ENCODE measurements around the gene ANKRD50. TPM values are rescaled to one million over a fixed set of nuclear protein-coding genes. Genes with fewer than 3 reads are reported as not detected.
A peak's percentile ranks its signal among the peaks of the same experiment; 100 is the strongest.

The ANKRD50 gene
- total and polyA plus RNA-seq, 2 of the 13 experiments (the other 11 are each of a cell fraction or from before 2014, with no cell fraction given): 2.4 to 4.4 TPM

DNA sequence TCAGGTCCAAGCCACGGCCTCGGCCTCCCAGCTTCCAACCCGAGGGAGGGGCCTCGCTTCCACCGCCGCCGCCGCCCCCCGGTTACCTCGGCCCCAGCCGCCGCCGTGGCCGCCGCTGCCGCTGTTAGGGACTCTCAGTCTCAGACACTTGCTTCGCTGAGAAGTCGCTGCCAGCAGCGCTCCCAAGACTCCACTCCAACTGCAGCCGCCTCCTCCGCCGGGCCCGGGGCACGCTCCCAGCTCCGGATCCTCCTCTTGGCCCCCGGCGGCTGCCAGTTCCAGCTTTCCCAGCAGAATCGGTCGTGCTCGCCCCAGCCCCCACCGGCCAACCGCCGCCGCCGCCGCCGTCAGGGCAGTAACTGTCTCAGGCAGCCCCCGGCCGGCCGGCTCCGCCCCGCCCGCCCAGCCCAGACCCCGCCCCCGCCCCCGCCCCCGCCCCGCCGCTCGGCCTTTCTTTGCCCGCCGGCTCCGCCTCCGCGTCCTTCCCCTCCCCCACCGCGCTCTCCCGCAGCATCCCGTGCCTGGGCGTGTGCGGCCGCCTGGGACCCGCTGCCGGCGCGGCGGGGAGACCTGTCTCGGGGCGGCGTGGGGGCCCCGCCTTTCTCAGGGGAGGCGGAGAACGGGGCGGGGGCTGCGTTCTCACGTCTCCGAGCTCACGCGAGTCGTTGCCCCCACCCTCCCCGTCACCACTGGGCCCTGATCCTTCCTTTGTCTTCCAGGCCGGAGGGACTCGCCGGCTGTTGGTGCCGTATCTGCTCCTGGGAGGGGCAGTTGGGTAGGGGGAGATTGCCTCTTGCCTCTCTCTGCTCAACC lies at the start of gene ANKRD50 (continued):
- TF ChIP-seq, protein P1, sequence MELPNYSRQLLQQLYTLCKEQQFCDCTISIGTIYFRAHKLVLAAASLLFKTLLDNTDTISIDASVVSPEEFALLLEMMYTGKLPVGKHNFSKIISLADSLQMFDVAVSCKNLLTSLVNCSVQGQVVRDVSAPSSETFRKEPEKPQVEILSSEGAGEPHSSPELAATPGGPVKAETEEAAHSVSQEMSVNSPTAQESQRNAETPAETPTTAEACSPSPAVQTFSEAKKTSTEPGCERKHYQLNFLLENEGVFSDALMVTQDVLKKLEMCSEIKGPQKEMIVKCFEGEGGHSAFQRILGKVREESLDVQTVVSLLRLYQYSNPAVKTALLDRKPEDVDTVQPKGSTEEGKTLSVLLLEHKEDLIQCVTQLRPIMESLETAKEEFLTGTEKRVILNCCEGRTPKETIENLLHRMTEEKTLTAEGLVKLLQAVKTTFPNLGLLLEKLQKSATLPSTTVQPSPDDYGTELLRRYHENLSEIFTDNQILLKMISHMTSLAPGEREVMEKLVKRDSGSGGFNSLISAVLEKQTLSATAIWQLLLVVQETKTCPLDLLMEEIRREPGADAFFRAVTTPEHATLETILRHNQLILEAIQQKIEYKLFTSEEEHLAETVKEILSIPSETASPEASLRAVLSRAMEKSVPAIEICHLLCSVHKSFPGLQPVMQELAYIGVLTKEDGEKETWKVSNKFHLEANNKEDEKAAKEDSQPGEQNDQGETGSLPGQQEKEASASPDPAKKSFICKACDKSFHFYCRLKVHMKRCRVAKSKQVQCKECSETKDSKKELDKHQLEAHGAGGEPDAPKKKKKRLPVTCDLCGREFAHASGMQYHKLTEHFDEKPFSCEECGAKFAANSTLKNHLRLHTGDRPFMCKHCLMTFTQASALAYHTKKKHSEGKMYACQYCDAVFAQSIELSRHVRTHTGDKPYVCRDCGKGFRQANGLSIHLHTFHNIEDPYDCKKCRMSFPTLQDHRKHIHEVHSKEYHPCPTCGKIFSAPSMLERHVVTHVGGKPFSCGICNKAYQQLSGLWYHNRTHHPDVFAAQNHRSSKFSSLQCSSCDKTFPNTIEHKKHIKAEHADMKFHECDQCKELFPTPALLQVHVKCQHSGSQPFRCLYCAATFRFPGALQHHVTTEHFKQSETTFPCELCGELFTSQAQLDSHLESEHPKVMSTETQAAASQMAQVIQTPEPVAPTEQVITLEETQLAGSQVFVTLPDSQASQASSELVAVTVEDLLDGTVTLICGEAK (IDR thresholded peaks at IDR 0.05): no peak
- TF ChIP-seq, protein P1 (CRISPR knock-in tag; IDR thresholded peaks at IDR 0.05): no peak
- TF ChIP-seq ZNF205 (CRISPR knock-in tag; IDR thresholded peaks at IDR 0.05) (no peak), ZSCAN20 (CRISPR knock-in tag; IDR thresholded peaks at IDR 0.05; ENCODE audit: borderline replicate concordance) (no peak), SIN3B (IDR thresholded peaks at IDR 0.05; ENCODE audit: low read length) (no peak), RBAK (CRISPR knock-in tag; IDR thresholded peaks at IDR 0.05) (no peak), KAT8 (CRISPR knock-in tag; IDR thresholded peaks at IDR 0.05) (peak; percentile 29; the same call in 1 of the 2 replicates), TBX2 (CRISPR knock-in tag; IDR thresholded peaks at IDR 0.05; ENCODE audit: borderline replicate concordance) (peak; percentile 7; the same call in 1 of the 2 replicates), PRDM10 (CRISPR knock-in tag; IDR thresholded peaks at IDR 0.05; ENCODE audit: low read depth) (no peak), XBP1 (CRISPR knock-in tag; IDR thresholded peaks at IDR 0.05) (no peak), SNAI1 (CRISPR knock-in tag; IDR thresholded peaks at IDR 0.05; ENCODE audit: borderline replicate concordance) (no peak; the same call in 1 of the 2 replicates), GATA4 (IDR thresholded peaks at IDR 0.05; ENCODE audit: borderline replicate concordance, low read depth) (no peak; the same call in 1 of the 2 replicates), ZFP41 (CRISPR knock-in tag; IDR thresholded peaks at IDR 0.05; ENCODE audit: borderline replicate concordance) (no peak), TEAD3 (CRISPR knock-in tag; optimal IDR thresholded peaks at IDR 0.05; ENCODE audit: borderline replicate concordance) (no peak), ZFP82 (CRISPR knock-in tag; IDR thresholded peaks at IDR 0.05; ENCODE audit: borderline replicate concordance) (no peak), STAT5B (CRISPR knock-in tag; IDR thresholded peaks at IDR 0.05) (no peak)
- TF ChIP-seq, protein P2, sequence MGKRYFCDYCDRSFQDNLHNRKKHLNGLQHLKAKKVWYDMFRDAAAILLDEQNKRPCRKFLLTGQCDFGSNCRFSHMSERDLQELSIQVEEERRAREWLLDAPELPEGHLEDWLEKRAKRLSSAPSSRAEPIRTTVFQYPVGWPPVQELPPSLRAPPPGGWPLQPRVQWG (CRISPR knock-in tag; IDR thresholded peaks at IDR 0.05; ENCODE audit: borderline replicate concordance, low read depth): no peak
